ENCODE results near the gene ASTN1.

Gene ASTN1

GRCh38 chr1:177206831-177207355 is 42.4 kb upstream of the ASTN1 start:
- Histone ChIP-seq H3K27ac (no peak overlapping the region), H3K4me3 (ENCODE audit: low read depth, low read length) (no peak overlapping the region), H3K36me3 (replicated peaks) (no peaks in the 10 kb centered on the region), H3K27me3 (replicated peaks) (no peaks in the 10 kb centered on the region)
- DNase-seq, result no peak
- in situ Hi-C loops (cut with HindIII; ENCODE audit: low pct_ligation_motif_present, low sequenced_read_pairs), result no loop called here
- no peak for TF ChIP-seq CTCF (IDR thresholded peaks at IDR 0.05; ENCODE audit: low read depth, low read length, missing control alignments)

GRCh38 chr1:177200290-177200689 is 35.8 kb upstream of the ASTN1 start:
- Histone ChIP-seq H3K27ac (no peak overlapping the region), H3K4me3 (ENCODE audit: low read depth, low read length) (no peak overlapping the region), H3K36me3 (replicated peaks) (no peaks in the 10 kb centered on the region), H3K27me3 (replicated peaks) (no peaks in the 10 kb centered on the region)
- DNase-seq, result no peak
- no peak for TF ChIP-seq CTCF (IDR thresholded peaks at IDR 0.05; ENCODE audit: low read depth, low read length, missing control alignments)
- in situ Hi-C loops (cut with HindIII; ENCODE audit: low pct_ligation_motif_present, low sequenced_read_pairs), result no loop called here

- H3K27me3 ChIP-seq (replicated peaks), result no peaks in the 10 kb centered on the region
- DNase-seq, result no peak
- in situ Hi-C loops (cut with HindIII; ENCODE audit: low pct_ligation_motif_present, low sequenced_read_pairs), result no loop called here
- no peak overlapping the region for H3K27ac ChIP-seq
- no peak overlapping the region for H3K4me3 ChIP-seq (ENCODE audit: low read depth, low read length)
- H3K36me3 ChIP-seq (replicated peaks), result no peaks in the 10 kb centered on the region
- TF ChIP-seq CTCF (IDR thresholded peaks at IDR 0.05; ENCODE audit: low read depth, low read length, missing control alignments), result no peak
These were observed 33.7 kb upstream of the ASTN1 start for GRCh38 chr1:177198243-177198642.

DNA sequence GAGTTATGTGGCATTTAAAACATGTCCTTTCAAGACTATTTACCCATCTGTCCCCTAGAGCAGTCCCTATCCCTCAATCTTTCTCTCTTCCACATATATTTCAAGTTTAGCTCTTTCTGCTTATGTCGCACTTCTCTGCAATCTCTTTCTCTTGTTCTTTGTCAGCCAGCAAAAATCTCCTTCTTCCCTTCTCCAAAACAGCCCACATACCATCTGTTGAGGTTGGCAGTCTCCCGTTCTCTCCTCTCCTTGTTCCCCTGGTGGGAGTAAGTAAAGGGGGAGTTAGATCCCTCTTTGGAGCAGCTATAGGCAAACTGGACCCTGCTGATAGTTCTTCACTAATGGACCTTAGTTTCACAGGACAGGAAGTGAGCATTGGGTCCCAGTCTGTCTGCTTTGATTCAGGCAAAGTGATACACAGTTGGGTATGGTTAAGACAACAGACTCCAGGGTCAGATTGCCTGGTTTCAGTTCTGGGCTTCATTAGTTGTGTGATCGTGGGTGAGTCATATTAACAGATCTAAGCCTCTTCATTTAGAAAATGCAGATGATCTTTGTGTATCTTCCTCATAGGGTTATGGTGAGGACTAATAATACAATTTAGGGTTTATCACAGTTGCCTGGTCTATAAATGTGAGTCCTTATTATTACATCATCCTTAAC is 25.9 kb upstream of the ASTN1 start:
- Histone ChIP-seq H3K4me3 (ENCODE audit: low read depth, low read length) (no peak overlapping the region), H3K27me3 (replicated peaks) (no peaks in the 10 kb centered on the region), H3K36me3 (replicated peaks) (no peaks in the 10 kb centered on the region), H3K27ac (no peak overlapping the region)
- in situ Hi-C loops (cut with HindIII; ENCODE audit: low pct_ligation_motif_present, low sequenced_read_pairs), result no loop called here
- no peak for TF ChIP-seq CTCF (IDR thresholded peaks at IDR 0.05; ENCODE audit: low read depth, low read length, missing control alignments)
- no peak for DNase-seq

DNA sequence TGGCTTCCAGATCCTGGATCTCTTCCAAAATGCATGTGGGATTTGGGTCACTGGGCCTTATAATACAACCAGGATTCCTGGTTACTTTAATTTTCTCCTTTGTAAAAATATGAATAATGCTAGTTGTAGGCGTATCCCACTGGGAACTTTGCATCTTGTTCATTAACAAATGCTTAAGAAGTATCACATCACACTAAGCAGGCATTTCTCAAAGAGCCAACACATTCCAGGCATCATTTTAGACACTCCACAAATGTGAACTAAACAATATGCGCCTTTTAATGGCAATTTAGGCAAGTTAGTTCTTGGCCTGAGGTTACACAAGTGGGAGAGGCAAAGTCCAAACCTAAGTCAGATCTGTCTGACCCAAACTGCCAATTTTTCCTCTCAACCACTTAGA is 22.1 kb upstream of the ASTN1 start:
- Histone ChIP-seq H3K27ac (no peak overlapping the region), H3K4me3 (ENCODE audit: low read depth, low read length) (no peak overlapping the region), H3K36me3 (replicated peaks) (no peaks in the 10 kb centered on the region), H3K27me3 (replicated peaks) (peaks cover 2% of the 10 kb centered on the region)
- TF ChIP-seq CTCF (IDR thresholded peaks at IDR 0.05; ENCODE audit: low read depth, low read length, missing control alignments), result no peak
- no peak for DNase-seq
- in situ Hi-C loops (cut with HindIII; ENCODE audit: low pct_ligation_motif_present, low sequenced_read_pairs), result no loop called here

DNA sequence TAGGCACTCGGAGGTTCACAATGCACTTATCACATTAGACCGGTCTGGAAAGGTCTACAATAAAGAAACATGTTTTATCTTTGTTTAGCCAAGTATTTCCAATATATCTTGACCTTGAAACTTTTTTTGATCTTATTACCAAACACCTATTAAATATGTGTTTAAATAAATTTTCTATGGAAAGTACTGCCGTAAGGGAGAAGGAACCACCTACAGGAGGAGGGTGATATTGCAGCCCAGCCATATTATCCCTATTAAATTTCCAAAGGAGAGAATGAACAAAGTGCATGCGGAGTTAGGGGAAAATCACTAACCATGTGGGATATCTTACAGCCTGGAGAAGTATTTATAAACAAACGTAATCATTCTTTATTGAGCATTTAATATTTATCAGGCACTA is 20.7 kb upstream of the ASTN1 start:
- Histone ChIP-seq H3K27ac (no peak overlapping the region), H3K27me3 (replicated peaks) (peaks cover 2% of the 10 kb centered on the region), H3K4me3 (ENCODE audit: low read depth, low read length) (no peak overlapping the region), H3K36me3 (replicated peaks) (no peaks in the 10 kb centered on the region)
- in situ Hi-C loops (cut with HindIII; ENCODE audit: low pct_ligation_motif_present, low sequenced_read_pairs), result no loop called here
- DNase-seq, result peak; percentile 47
- TF ChIP-seq CTCF (IDR thresholded peaks at IDR 0.05; ENCODE audit: low read depth, low read length, missing control alignments), result peak; percentile 66

Measured in brain microvascular endothelial cell (primary cell).